GM12865 (cell line): Measurements from ENCODE around the gene CSMD2.

Experiments
- DNase-seq: peaks from one replicate; pipeline ENCODE4 v3.0.0; 2010; ENCODE audit warnings: low read depth
- H3K4me3 ChIP-seq: 2 replicates; pipeline ENCODE4 v1.5.1; 2011; ENCODE audit warnings: mild to moderate bottlenecking, low read depth, low read length, control low read depth
- CTCF ChIP-seq: IDR thresholded peaks from 2 replicates; pipeline ENCODE4 v1.5.1; 2011; ENCODE audit warnings: low read length, control low read depth, low read depth, inconsistent platforms; ENCODE audit not compliant: insufficient read depth; ENCODE audit errors: missing control alignments

Gene CSMD2

GRCh38 chr1:33698361-33699035 is 466.5 kb downstream of the CSMD2 start:
- no peak for TF ChIP-seq CTCF
- H3K4me3 ChIP-seq = no peak overlapping the region
- DNase-seq = no peak

GRCh38 chr1:33697816-33698215 is 467.2 kb downstream of the CSMD2 start:
- no peak overlapping the region for H3K4me3 ChIP-seq
- no peak for TF ChIP-seq CTCF
- DNase-seq = no peak

DNA sequence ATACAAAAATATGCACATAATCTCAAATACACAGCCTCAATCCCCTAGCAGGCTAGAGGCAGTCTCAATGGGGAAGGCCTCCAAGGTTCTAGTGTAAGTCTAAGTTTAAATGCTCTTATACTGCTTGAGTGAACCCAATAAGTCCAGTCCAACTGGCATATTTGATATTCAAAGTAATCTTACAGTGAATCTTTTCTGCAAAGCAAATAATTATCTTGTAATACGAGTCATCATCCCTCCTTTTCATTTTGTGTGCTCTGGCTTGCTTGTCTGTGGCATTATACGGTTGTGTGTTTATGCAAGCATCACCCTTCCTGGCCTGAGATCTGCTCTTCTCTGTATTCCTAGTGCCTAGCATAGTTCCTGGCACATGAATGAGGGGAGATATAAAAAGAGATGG is 468.1 kb downstream of the CSMD2 start:
- no peak for DNase-seq
- TF ChIP-seq CTCF = no peak
- no peak overlapping the region for H3K4me3 ChIP-seq

GRCh38 chr1:33696311-33696710 is 468.7 kb downstream of the CSMD2 start:
- DNase-seq = no peak
- no peak for TF ChIP-seq CTCF
- H3K4me3 ChIP-seq = no peak overlapping the region

DNA sequence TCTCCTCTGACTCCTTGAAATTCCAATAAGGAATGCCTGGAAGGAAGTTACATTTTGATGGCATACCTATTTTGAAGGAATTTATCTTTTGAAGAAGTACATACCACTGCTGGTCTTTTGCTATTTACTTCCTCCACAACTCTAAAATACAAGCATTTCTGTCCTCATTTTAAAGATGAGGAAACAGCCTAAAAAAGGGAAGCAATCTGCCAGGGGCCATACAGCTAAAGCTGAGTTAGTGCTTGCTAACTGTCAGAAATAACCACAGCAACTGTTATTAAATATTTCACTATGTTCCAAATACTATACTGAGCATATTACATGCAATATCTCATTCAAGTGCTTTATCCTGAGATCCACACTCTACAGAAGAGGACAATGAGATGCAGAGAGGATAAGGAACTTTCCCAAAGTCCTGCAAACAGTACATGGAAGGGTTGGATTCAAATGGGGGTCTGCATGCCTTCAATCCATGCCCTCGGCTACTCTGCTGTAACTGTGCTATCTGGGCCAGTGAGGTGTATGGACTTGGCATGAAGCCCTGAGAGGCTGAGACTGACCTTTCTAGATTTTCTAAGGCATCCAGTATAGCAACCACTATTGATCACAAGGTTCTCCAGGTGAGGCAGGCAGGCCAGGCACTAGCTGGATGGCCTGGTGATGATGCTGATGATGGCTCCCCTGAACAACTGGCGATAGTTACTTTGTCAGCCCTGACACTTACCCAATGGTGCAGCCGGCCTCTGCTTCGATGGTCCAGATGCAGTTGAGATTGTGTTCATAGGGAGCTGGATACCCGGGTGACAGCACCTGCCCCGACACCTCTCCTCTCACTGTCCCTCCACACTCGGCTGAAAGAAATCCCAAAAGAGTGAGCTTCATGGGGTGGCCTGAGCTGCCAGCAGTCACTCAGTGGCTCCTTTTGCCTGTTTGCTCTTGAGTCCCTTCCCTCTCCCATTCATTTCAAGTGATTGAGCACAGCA is 472.5 kb downstream of the CSMD2 start:
- no peak overlapping the region for H3K4me3 ChIP-seq
- TF ChIP-seq CTCF = no peak
- DNase-seq = no peak

- TF ChIP-seq CTCF = no peak
- no peak for DNase-seq
- no peak overlapping the region for H3K4me3 ChIP-seq
Observed at GRCh38 chr1:33687000-33687399, 478.0 kb downstream of the CSMD2 start.
